Natural killer cell (primary cell): ENCODE data around the gene IL10. TPM values are rescaled to one million over a fixed set of nuclear protein-coding genes. Genes with fewer than 3 reads are reported as not detected.

ENCODE experiments used
- ATAC-seq, 3 donors: fragments of 150-1000 bp in 2 of 3; fragments of 200-7000 bp in 1 of 3; cut with Tn5 transposase; 1 replicate in 1 of 3; 2 replicates in 2 of 3; pipeline ENCODE4 v1.10.0; 2021; ENCODE audit warnings: mild to moderate bottlenecking in 2 of 3, moderate library complexity in 2 of 3
- DNase-seq, 2 donors: peaks; one replicate each; pipeline versions ENCODE4 v3.0.0 to v3.0.0-alpha.2; 2013 to 2021; ENCODE audit warnings: mixed read lengths in 1 of 2
- H3K27ac ChIP-seq: one replicate; pipeline ENCODE4 v1.5.1; 2013; ENCODE audit warnings: mild to moderate bottlenecking, low read length
- H3K27me3 ChIP-seq: one replicate; pipeline ENCODE4 v1.6.1; 2013; ENCODE audit warnings: low read length; ENCODE audit not compliant: control insufficient read depth, insufficient read depth
- H3K36me3 ChIP-seq: one replicate; pipeline ENCODE4 v1.6.1; 2013; ENCODE audit warnings: low read length; ENCODE audit not compliant: control insufficient read depth, insufficient read depth
- H3K4me1 ChIP-seq: one replicate; pipeline ENCODE4 v1.6.1; 2013; ENCODE audit warnings: low read length; ENCODE audit not compliant: control insufficient read depth, insufficient read depth
- H3K4me3 ChIP-seq: one replicate; pipeline ENCODE4 v1.5.1; 2013; ENCODE audit warnings: low read length
- H3K9me3 ChIP-seq: one replicate; pipeline ENCODE4 v1.6.1; 2013; ENCODE audit warnings: low read length; ENCODE audit not compliant: control insufficient read depth, insufficient read depth
- H3K27ac Mint-ChIP-seq, 2 donors: one replicate each; pipeline ENCODE4 v1.8.0; 2022; ENCODE audit warnings: mild to moderate bottlenecking in 2 of 2, mixed read lengths in 2 of 2, moderate library complexity in 1 of 2
- H3K27me3 Mint-ChIP-seq, 2 donors: one replicate each; pipeline ENCODE4 v1.8.0; 2022; ENCODE audit warnings: low read depth in 2 of 2, mixed read lengths in 2 of 2
- H3K36me3 Mint-ChIP-seq: one replicate; pipeline ENCODE4 v1.8.0; 2022; ENCODE audit warnings: mixed read lengths
- H3K4me1 Mint-ChIP-seq, 2 donors: one replicate each; pipeline ENCODE4 v1.8.0; 2022; ENCODE audit warnings: mixed read lengths in 2 of 2
- H3K4me3 Mint-ChIP-seq: one replicate; pipeline ENCODE4 v1.8.0; 2022; ENCODE audit warnings: mild to moderate bottlenecking, moderate library complexity, mixed read lengths
- H3K9me3 Mint-ChIP-seq, 2 donors: one replicate each; pipeline ENCODE4 v1.8.0; 2022; ENCODE audit warnings: mixed read lengths in 2 of 2
- WGBS: methylation state at CpG from one replicate; pipeline ENCODE4 v1.1.7; 2013; ENCODE audit warnings: missing lambda C conversion rate; ENCODE audit not compliant: insufficient coverage; 5-methylcytosine and 5-hydroxymethylcytosine counted together
- intact Hi-C: fragments of 100-400 bp; cut with micrococcal nuclease; formaldehyde crosslinking; loops from one replicate; pipeline ENCODE4 v1.14.2; 2022
- total RNA-seq, 4 donors: library from RNA; stranded (reverse); fragments of 120-200 nt in 1 of 4; gene quantifications; one replicate each; pipeline versions ENCODE4 v1.2.3 to v1.2.4, GENCODE V29; 2013 to 2022
- TF ChIP-seq, protein P1 (sequence below): fragments of 200-600 bp; IDR thresholded peaks from one replicate; pipeline ENCODE4 v1.8.0; 2022; ENCODE audit warnings: antibody characterized with exemption

IL10 gene
- total RNA-seq, 3 donors from 2014 or later (not counting 1 experiment from before 2014, with no cell fraction given), result 1.0 TPM; not detected in 2

DNA sequence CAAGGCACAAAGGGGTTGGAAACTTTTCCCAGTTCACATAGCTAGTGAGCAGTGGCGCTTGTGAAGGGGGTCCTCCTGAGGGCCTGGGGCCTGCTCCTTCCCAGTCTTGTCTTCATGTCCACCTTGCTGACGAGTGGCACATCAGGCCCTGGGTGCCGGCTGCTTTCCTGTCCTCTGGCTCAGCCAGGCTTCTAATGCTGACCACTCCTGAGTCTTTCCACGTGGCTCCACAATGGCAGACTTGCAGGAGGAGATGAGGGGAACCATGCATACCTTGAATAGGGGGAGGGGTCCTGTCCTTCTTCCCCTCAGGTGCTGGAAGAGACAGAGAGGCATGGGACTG lies 48.9 kb downstream of the IL10 start:
- no peak overlapping the region for H3K27ac Mint-ChIP-seq
- H3K27ac ChIP-seq, result no peak overlapping the region
- intact Hi-C loops, result no loop called here

DNA sequence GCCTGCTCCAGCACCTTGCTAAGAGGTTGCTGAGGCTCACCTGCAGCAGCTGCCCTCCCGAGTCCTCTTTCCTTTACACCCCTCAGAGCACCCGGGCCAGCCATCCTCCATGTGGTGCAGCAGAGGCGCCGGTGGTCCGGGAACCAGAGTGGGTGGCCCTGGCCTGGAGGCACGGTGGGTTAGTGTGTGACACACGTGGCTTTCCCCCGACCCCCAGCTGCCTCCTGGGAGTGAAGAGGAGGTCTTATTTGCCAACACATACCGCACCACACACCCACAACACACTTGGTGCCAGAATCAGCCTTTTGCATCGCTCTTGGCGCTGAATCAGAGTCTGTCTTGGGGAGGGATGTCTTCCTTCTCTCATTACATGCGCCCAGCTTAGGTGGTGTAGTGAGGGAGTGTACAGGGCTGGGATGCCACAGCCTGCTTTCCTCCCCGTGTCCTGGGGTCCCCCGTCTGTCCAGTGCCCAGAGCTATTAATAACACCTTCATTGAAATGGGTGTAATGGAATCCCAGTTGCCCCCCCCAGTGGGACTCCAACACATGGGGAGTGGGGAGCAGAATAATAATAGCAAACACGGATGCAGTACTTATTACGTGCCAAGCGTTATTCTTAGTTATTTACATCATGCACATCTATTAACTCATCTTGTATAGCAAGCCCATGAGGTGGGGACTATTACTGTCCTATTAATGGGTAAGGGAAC lies 49.4 kb downstream of the IL10 start:
- Mint-ChIP-seq H3K27ac (no peak overlapping the region), H3K27me3 (no peaks in the 10 kb centered on the region), H3K9me3 (no peaks in the 10 kb centered on the region), H3K36me3 (no peaks in the 10 kb centered on the region), H3K4me3 (peak overlapping the region; percentile 13), H3K4me1 (peaks cover 59 to 79% of the 10 kb centered on the region in 2 donors)
- ATAC-seq (no peak), DNase-seq (no peak)
- Histone ChIP-seq H3K36me3 (no peaks in the 10 kb centered on the region), H3K27me3 (no peaks in the 10 kb centered on the region), H3K9me3 (no peaks in the 10 kb centered on the region), H3K4me1 (peaks cover 59% of the 10 kb centered on the region), H3K27ac (no peak overlapping the region), H3K4me3 (no peak overlapping the region)
- WGBS, result 76% methylated on average over 9 of the region's 17 CpGs
- intact Hi-C loops, result no loop called here
- TF ChIP-seq, protein P1, sequence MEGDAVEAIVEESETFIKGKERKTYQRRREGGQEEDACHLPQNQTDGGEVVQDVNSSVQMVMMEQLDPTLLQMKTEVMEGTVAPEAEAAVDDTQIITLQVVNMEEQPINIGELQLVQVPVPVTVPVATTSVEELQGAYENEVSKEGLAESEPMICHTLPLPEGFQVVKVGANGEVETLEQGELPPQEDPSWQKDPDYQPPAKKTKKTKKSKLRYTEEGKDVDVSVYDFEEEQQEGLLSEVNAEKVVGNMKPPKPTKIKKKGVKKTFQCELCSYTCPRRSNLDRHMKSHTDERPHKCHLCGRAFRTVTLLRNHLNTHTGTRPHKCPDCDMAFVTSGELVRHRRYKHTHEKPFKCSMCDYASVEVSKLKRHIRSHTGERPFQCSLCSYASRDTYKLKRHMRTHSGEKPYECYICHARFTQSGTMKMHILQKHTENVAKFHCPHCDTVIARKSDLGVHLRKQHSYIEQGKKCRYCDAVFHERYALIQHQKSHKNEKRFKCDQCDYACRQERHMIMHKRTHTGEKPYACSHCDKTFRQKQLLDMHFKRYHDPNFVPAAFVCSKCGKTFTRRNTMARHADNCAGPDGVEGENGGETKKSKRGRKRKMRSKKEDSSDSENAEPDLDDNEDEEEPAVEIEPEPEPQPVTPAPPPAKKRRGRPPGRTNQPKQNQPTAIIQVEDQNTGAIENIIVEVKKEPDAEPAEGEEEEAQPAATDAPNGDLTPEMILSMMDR, result no peak

More for the DNA sequence above, 48.9 kb downstream of the IL10 start:
- H3K9me3 Mint-ChIP-seq, result no peaks in the 10 kb centered on the region
- H3K4me3 Mint-ChIP-seq, result no peak overlapping the region
- peaks cover 62 to 82% of the 10 kb centered on the region in 2 donors for H3K4me1 Mint-ChIP-seq
- Histone ChIP-seq H3K4me3 (no peak overlapping the region), H3K27me3 (no peaks in the 10 kb centered on the region), H3K36me3 (no peaks in the 10 kb centered on the region), H3K9me3 (no peaks in the 10 kb centered on the region), H3K4me1 (peaks cover 60% of the 10 kb centered on the region)
- DNase-seq (no peak), ATAC-seq (no peak)
- TF ChIP-seq, protein P1, result no peak
- no peaks in the 10 kb centered on the region for H3K36me3 Mint-ChIP-seq
- H3K27me3 Mint-ChIP-seq, result no peaks in the 10 kb centered on the region
- WGBS, result 89% methylated on average over 4 of the region's 4 CpGs

DNA sequence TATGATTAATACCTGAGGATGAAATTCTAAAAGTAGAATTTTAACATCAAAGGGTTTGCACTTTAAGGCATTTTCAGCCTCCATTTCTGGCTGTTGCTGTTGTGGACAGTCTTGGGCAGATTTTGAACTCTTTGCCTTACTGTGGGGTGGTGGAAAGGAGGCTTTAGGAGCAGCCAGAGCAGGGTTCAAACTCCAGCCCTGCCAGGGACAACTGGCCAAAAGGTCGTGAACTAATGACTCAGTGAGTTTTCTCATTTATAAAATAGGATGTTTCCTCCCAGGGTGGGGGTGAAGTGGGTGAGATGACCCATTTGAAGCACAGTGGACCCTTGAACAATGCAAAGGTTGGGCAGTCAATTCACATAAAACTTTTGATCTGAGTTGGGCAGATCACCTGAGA lies 50.8 kb downstream of the IL10 start:
- ATAC-seq (no peak), DNase-seq (no peak)
- no peaks in the 10 kb centered on the region for H3K36me3 ChIP-seq
- peaks cover 66 to 80% of the 10 kb centered on the region in 2 donors for H3K4me1 Mint-ChIP-seq
- 87% methylated on average over 1 of the region's 1 CpG for WGBS
- H3K4me3 ChIP-seq, result no peak overlapping the region
- H3K27me3 Mint-ChIP-seq, result no peaks in the 10 kb centered on the region
- H3K27ac Mint-ChIP-seq, result peak overlapping the region in 1 of 2 donors; percentile 4
- H3K4me3 Mint-ChIP-seq, result no peak overlapping the region
- no peaks in the 10 kb centered on the region for H3K27me3 ChIP-seq
- no peaks in the 10 kb centered on the region for H3K36me3 Mint-ChIP-seq
- H3K9me3 ChIP-seq, result no peaks in the 10 kb centered on the region
- TF ChIP-seq, protein P1, result no peak
- intact Hi-C loops, result no loop called here
- H3K9me3 Mint-ChIP-seq, result no peaks in the 10 kb centered on the region
- H3K4me1 ChIP-seq, result peaks cover 64% of the 10 kb centered on the region
- no peak overlapping the region for H3K27ac ChIP-seq
